ENCODE data around the gene TTYH3.

GRCh38 chr7:2610466-2610865 is 21.3 kb upstream of the TTYH3 start:
- no peak for TF ChIP-seq EGR1 (IDR thresholded peaks at IDR 0.05)
- no peak for TF ChIP-seq EP300 (IDR thresholded peaks at IDR 0.05; ENCODE audit: borderline replicate concordance)
- no peak for TF ChIP-seq YY1 (IDR thresholded peaks at IDR 0.05; ENCODE audit: low read depth)
- TF ChIP-seq, protein P1, sequence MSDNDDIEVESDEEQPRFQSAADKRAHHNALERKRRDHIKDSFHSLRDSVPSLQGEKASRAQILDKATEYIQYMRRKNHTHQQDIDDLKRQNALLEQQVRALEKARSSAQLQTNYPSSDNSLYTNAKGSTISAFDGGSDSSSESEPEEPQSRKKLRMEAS (IDR thresholded peaks at IDR 0.05) = no peak
- TF ChIP-seq ZBTB7A (IDR thresholded peaks at IDR 0.05; ENCODE audit: low read depth) = no peak
- no peak for TF ChIP-seq TEAD4 (IDR thresholded peaks at IDR 0.05)
- TF ChIP-seq, protein P2, sequence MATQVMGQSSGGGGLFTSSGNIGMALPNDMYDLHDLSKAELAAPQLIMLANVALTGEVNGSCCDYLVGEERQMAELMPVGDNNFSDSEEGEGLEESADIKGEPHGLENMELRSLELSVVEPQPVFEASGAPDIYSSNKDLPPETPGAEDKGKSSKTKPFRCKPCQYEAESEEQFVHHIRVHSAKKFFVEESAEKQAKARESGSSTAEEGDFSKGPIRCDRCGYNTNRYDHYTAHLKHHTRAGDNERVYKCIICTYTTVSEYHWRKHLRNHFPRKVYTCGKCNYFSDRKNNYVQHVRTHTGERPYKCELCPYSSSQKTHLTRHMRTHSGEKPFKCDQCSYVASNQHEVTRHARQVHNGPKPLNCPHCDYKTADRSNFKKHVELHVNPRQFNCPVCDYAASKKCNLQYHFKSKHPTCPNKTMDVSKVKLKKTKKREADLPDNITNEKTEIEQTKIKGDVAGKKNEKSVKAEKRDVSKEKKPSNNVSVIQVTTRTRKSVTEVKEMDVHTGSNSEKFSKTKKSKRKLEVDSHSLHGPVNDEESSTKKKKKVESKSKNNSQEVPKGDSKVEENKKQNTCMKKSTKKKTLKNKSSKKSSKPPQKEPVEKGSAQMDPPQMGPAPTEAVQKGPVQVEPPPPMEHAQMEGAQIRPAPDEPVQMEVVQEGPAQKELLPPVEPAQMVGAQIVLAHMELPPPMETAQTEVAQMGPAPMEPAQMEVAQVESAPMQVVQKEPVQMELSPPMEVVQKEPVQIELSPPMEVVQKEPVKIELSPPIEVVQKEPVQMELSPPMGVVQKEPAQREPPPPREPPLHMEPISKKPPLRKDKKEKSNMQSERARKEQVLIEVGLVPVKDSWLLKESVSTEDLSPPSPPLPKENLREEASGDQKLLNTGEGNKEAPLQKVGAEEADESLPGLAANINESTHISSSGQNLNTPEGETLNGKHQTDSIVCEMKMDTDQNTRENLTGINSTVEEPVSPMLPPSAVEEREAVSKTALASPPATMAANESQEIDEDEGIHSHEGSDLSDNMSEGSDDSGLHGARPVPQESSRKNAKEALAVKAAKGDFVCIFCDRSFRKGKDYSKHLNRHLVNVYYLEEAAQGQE (IDR thresholded peaks at IDR 0.05; ENCODE audit: low read depth) = no peak
- no peak for TF ChIP-seq CEBPB (IDR thresholded peaks at IDR 0.05)
- TF ChIP-seq TAF1 (IDR thresholded peaks at IDR 0.05; ENCODE audit: low read depth) = no peak
- no peak for TF ChIP-seq TCF12 (IDR thresholded peaks at IDR 0.05; ENCODE audit: low read depth)
- no peak for TF ChIP-seq CREB1 (IDR thresholded peaks at IDR 0.05; ENCODE audit: low read depth)
- TF ChIP-seq, protein P3, sequence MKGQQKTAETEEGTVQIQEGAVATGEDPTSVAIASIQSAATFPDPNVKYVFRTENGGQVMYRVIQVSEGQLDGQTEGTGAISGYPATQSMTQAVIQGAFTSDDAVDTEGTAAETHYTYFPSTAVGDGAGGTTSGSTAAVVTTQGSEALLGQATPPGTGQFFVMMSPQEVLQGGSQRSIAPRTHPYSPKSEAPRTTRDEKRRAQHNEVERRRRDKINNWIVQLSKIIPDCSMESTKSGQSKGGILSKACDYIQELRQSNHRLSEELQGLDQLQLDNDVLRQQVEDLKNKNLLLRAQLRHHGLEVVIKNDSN (IDR thresholded peaks at IDR 0.05) = no peak
- TF ChIP-seq RAD21 (IDR thresholded peaks at IDR 0.05; ENCODE audit: low read depth) = no peak
